ENCODE measurements around the gene RGS19.

Gene RGS19

GRCh38 chr20:64062596-64063388, 16.5 kb downstream of the RGS19 start, which contains the start of gene TCEA2:
Gene TCEA2, plus strand, starts transcription at chr20:64063198. Its CDS starts 115 bp downstream, at chr20:64063313.
- Mint-ChIP-seq H3K9me3 (no peaks in the 10 kb centered on the region), H3K36me3 (no peaks in the 10 kb centered on the region), H3K27me3 (no peaks in the 10 kb centered on the region), H3K4me1 (peaks cover 43% of the 10 kb centered on the region), H3K4me3 (peak within 1 kb of the TSS; percentile 90), H3K27ac (peak within 1 kb of the TSS; percentile 86)
- peak; percentile 85 for ATAC-seq (ENCODE audit: low read depth)
- peak; percentile 89 to 90 for DNase-seq (ENCODE audit: low spot score in 2 of 2)

GRCh38 chr20:64062276-64062595, 17.1 kb downstream of the RGS19 start:
- no peak overlapping the region for H3K27ac Mint-ChIP-seq
- no peaks in the 10 kb centered on the region for H3K27me3 Mint-ChIP-seq
- H3K4me1 Mint-ChIP-seq, result peaks cover 45% of the 10 kb centered on the region
- no peak for DNase-seq (ENCODE audit: low spot score in 2 of 2)
- H3K9me3 Mint-ChIP-seq, result no peaks in the 10 kb centered on the region
- no peak for ATAC-seq (ENCODE audit: low read depth)
- H3K4me3 Mint-ChIP-seq, result peak overlapping the region; percentile 19
- H3K36me3 Mint-ChIP-seq, result no peaks in the 10 kb centered on the region

- H3K4me3 Mint-ChIP-seq, result peak overlapping the region; percentile 56
- peaks cover 3% of the 10 kb centered on the region for H3K36me3 Mint-ChIP-seq
- H3K9me3 Mint-ChIP-seq, result no peaks in the 10 kb centered on the region
- ATAC-seq (ENCODE audit: low read depth), result peak; percentile 11
- peaks cover 9% of the 10 kb centered on the region for H3K27me3 Mint-ChIP-seq
- DNase-seq (ENCODE audit: low spot score in 2 of 2), result no peak
- H3K27ac Mint-ChIP-seq, result peak overlapping the region; percentile 82
- H3K4me1 Mint-ChIP-seq, result peaks cover 21% of the 10 kb centered on the region
Observed at GRCh38 chr20:64058536-64058935, 20.8 kb downstream of the RGS19 start.

- DNase-seq (ENCODE audit: low spot score in 2 of 2) (peak; percentile 77 to 83), ATAC-seq (ENCODE audit: low read depth) (peak; percentile 83)
- peaks cover 21% of the 10 kb centered on the region for H3K4me1 Mint-ChIP-seq
- peaks cover 3% of the 10 kb centered on the region for H3K36me3 Mint-ChIP-seq
- peak overlapping the region; percentile 82 for H3K27ac Mint-ChIP-seq
- H3K9me3 Mint-ChIP-seq, result no peaks in the 10 kb centered on the region
- H3K4me3 Mint-ChIP-seq, result peak overlapping the region; percentile 56
- H3K27me3 Mint-ChIP-seq, result peaks cover 15% of the 10 kb centered on the region
Observed at GRCh38 chr20:64057628-64058498, 21.5 kb downstream of the RGS19 start.

GRCh38 chr20:64056889-64057627, 22.3 kb downstream of the RGS19 start:
- peaks cover 19% of the 10 kb centered on the region for H3K27me3 Mint-ChIP-seq
- ATAC-seq (ENCODE audit: low read depth) (peak; percentile 25), DNase-seq (ENCODE audit: low spot score in 2 of 2) (no peak)
- H3K36me3 Mint-ChIP-seq, result peaks cover 3% of the 10 kb centered on the region
- no peaks in the 10 kb centered on the region for H3K9me3 Mint-ChIP-seq
- peak overlapping the region; percentile 32 for H3K4me3 Mint-ChIP-seq
- no peak overlapping the region for H3K27ac Mint-ChIP-seq
- peaks cover 19% of the 10 kb centered on the region for H3K4me1 Mint-ChIP-seq

GRCh38 chr20:64056639-64056888, 22.8 kb downstream of the RGS19 start:
- ATAC-seq (ENCODE audit: low read depth), result no peak
- Mint-ChIP-seq H3K4me3 (no peak overlapping the region), H3K36me3 (peaks cover 3% of the 10 kb centered on the region), H3K4me1 (peaks cover 18% of the 10 kb centered on the region), H3K9me3 (no peaks in the 10 kb centered on the region), H3K27me3 (peaks cover 22% of the 10 kb centered on the region), H3K27ac (no peak overlapping the region)
- DNase-seq (ENCODE audit: low spot score in 2 of 2), result no peak

GRCh38 chr20:64055893-64056638, 23.3 kb downstream of the RGS19 start:
- Mint-ChIP-seq H3K4me1 (peaks cover 18% of the 10 kb centered on the region), H3K9me3 (no peaks in the 10 kb centered on the region), H3K27ac (no peak overlapping the region), H3K4me3 (no peak overlapping the region), H3K27me3 (peaks cover 23% of the 10 kb centered on the region), H3K36me3 (peaks cover 3% of the 10 kb centered on the region)
- DNase-seq (ENCODE audit: low spot score in 2 of 2), result no peak
- ATAC-seq (ENCODE audit: low read depth), result no peak

- Mint-ChIP-seq H3K9me3 (no peaks in the 10 kb centered on the region), H3K4me3 (no peak overlapping the region), H3K27me3 (peaks cover 27% of the 10 kb centered on the region), H3K4me1 (peaks cover 21% of the 10 kb centered on the region), H3K36me3 (peaks cover 3% of the 10 kb centered on the region), H3K27ac (no peak overlapping the region)
- no peak for DNase-seq (ENCODE audit: low spot score in 2 of 2)
- no peak for ATAC-seq (ENCODE audit: low read depth)
Observed at GRCh38 chr20:64055396-64055892, 23.9 kb downstream of the RGS19 start.

GRCh38 chr20:64053841-64054661, 25.3 kb downstream of the RGS19 start:
- Mint-ChIP-seq H3K9me3 (no peaks in the 10 kb centered on the region), H3K4me3 (no peak overlapping the region), H3K27ac (no peak overlapping the region), H3K4me1 (peaks cover 19% of the 10 kb centered on the region), H3K36me3 (peaks cover 3% of the 10 kb centered on the region), H3K27me3 (peaks cover 27% of the 10 kb centered on the region)
- DNase-seq (ENCODE audit: low spot score in 2 of 2) (no peak), ATAC-seq (ENCODE audit: low read depth) (no peak)

- DNase-seq (ENCODE audit: low spot score in 2 of 2) (no peak), ATAC-seq (ENCODE audit: low read depth) (no peak)
- Mint-ChIP-seq H3K27ac (no peak overlapping the region), H3K4me3 (no peak overlapping the region), H3K9me3 (no peaks in the 10 kb centered on the region), H3K27me3 (peaks cover 28% of the 10 kb centered on the region), H3K36me3 (peaks cover 3% of the 10 kb centered on the region), H3K4me1 (peaks cover 14% of the 10 kb centered on the region)
Observed at GRCh38 chr20:64052987-64053840, 26.1 kb downstream of the RGS19 start.

- DNase-seq (ENCODE audit: low spot score in 2 of 2) (no peak), ATAC-seq (ENCODE audit: low read depth) (no peak)
- H3K4me1 Mint-ChIP-seq, result peaks cover 8% of the 10 kb centered on the region
- H3K27me3 Mint-ChIP-seq, result peaks cover 32% of the 10 kb centered on the region
- H3K36me3 Mint-ChIP-seq, result peaks cover 3% of the 10 kb centered on the region
- H3K27ac Mint-ChIP-seq, result no peak overlapping the region
- H3K9me3 Mint-ChIP-seq, result no peaks in the 10 kb centered on the region
- H3K4me3 Mint-ChIP-seq, result no peak overlapping the region
Observed at GRCh38 chr20:64052326-64052722, 27.0 kb downstream of the RGS19 start.
